RWPE1 (cell line): ENCODE results near the gene ETV6.

Experiments used
- CTCF ChIA-PET: fragments of 350-600 bp; sonication (Branson Sonifier 250); formaldehyde crosslinking; extraction: SDS; loops from one replicate; lab custom pipeline; 2021; lab: Yijun Ruan, JAX
- POLR2A ChIA-PET: fragments of 400-600 bp; formaldehyde crosslinking; extraction: SDS; loops from one replicate; lab custom pipeline; 2020; ENCODE audit warnings: antibody characterized with exemption; ENCODE audit not compliant: low non-redundant PET; lab: Yijun Ruan, JAX
- DNase-seq: peaks from one replicate; pipeline ENCODE4 v3.0.0; 2012; ENCODE audit warnings: low spot score
- H3K27ac ChIP-seq: fragments of 450-650 bp; 2 replicates; pipeline ENCODE4 v1.5.1; 2017
- TF ChIP-seq, protein P1 (sequence below): fragments of 450-650 bp; conservative IDR thresholded peaks from 2 replicates; pipeline ENCODE4 v1.5.1; 2017; ENCODE audit warnings: low read depth, mild to moderate bottlenecking

The ETV6 gene

DNA sequence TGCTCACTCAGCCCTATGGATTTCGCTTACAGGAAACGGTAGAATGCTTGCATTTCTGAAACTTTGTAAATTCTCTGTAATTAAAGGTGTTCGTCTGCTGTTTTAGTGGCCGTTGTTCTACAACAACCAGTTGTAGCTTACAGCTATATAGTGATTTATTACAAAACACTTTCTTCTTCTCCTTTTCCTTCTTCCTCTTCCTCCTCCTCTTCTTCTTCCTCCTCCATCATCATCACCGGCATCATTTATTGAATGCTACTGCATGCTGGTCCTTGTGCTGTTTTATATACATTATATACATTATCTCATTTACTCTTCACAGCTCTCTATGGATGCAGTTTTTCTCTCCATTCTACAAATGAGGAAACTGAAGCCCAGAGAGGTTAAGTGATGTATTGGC, 6.4 kb downstream of the ETV6 start:
- ChIA-PET POLR2A (no interaction called here), CTCF (no interaction called here)
- no peak overlapping the region for H3K27ac ChIP-seq
- no peak for DNase-seq
- TF ChIP-seq, protein P1, sequence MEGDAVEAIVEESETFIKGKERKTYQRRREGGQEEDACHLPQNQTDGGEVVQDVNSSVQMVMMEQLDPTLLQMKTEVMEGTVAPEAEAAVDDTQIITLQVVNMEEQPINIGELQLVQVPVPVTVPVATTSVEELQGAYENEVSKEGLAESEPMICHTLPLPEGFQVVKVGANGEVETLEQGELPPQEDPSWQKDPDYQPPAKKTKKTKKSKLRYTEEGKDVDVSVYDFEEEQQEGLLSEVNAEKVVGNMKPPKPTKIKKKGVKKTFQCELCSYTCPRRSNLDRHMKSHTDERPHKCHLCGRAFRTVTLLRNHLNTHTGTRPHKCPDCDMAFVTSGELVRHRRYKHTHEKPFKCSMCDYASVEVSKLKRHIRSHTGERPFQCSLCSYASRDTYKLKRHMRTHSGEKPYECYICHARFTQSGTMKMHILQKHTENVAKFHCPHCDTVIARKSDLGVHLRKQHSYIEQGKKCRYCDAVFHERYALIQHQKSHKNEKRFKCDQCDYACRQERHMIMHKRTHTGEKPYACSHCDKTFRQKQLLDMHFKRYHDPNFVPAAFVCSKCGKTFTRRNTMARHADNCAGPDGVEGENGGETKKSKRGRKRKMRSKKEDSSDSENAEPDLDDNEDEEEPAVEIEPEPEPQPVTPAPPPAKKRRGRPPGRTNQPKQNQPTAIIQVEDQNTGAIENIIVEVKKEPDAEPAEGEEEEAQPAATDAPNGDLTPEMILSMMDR: no peak

DNA sequence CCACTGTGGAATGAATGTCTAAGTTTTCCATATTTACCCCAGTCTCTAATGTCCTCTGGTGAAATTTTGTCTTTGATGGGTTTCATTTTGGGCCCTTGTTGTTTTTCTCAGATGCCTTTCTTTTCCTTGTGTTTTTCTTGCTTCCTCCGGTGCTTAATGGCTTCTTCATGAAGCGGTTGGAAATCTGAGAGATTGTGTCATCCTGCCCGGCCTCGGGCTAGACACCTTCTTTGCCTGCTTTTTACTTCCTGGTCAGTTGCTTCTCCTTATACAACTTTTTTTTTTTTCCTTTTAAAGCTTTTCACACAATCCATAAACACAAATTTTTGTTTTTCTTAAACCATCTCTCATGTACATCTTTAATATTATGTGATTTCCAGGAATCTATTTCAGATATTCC, 7.1 kb downstream of the ETV6 start:
- no peak overlapping the region for H3K27ac ChIP-seq
- CTCF ChIA-PET: interaction anchor here (1.0 kb wide), 1 partner anchor 377 kb away, joined by 4 read pairs; no protein-coding TSS in a partner anchor
- no peak for DNase-seq
- TF ChIP-seq, protein P1: no peak
- POLR2A ChIA-PET: no interaction called here

DNA sequence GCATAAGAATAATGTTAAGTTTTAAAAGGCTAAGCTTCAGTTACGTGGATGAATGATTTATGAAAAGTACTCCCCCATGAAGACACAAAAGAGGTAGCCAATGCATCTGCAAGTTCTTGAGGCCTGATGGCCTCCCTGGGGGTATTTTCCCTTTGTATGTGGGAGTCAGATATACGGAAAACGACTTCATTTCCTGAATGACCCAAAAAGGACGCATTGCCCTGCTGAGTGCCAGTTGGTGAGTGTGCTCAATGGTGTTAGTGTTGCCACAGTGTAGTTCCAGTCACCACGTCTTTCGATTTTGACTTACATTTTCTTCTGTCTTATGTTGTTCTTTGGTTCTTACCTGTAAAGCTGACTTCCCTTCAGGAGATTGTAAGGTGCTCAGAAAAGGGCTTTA, 8.0 kb downstream of the ETV6 start:
- CTCF ChIA-PET: interaction anchor here (1.0 kb wide), 1 partner anchor 376 kb away, joined by 4 read pairs; no protein-coding TSS in a partner anchor
- no peak for DNase-seq

DNA sequence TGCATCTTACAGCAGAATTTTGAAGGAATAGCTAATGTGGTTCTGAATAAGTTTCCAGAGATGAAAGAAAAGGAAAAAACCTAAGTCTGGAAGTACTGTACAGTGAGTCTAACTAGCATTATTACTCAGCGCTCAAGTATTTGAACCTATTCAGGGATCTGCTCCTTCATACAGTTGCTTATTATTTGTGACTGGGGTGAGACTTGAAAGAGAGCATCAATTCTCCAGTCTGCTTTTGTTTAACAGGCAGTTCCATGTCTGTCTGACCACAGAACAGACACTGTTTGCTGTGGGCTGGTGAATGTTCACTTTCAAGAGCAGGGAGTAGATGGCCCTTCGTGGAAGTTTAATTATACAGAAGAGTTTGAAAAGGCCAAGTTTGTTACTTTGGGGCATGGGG, 9.3 kb downstream of the ETV6 start:
- DNase-seq: no peak
- CTCF ChIA-PET: no interaction called here
- POLR2A ChIA-PET: no interaction called here
- no peak overlapping the region for H3K27ac ChIP-seq
- TF ChIP-seq, protein P1: no peak

More for the DNA sequence above, 8.0 kb downstream of the ETV6 start:
- POLR2A ChIA-PET: no interaction called here
- TF ChIP-seq, protein P1: no peak
- H3K27ac ChIP-seq: no peak overlapping the region

DNA sequence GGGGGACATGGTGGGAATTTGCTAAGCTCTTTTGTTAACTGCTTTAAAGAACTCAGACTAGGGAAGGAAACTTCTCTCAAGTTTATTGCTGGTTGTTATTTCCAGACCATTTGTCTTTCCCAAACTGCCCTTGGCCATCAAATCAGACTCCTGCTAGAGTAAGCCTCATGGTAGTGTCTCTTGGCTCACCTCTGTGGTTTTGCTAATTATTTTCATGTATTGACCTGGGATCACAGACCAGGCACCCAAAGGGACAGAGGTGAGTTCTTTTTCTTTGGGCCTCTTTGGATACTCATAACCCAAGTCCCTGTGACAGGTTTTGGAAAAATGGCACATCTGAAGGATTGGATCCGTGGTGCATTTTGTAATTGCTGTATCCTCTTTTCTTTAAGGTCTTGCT, 11.2 kb downstream of the ETV6 start:
- CTCF ChIA-PET: no interaction called here
- H3K27ac ChIP-seq: no peak overlapping the region
- POLR2A ChIA-PET: no interaction called here
- TF ChIP-seq, protein P1: no peak
- DNase-seq: no peak

DNA sequence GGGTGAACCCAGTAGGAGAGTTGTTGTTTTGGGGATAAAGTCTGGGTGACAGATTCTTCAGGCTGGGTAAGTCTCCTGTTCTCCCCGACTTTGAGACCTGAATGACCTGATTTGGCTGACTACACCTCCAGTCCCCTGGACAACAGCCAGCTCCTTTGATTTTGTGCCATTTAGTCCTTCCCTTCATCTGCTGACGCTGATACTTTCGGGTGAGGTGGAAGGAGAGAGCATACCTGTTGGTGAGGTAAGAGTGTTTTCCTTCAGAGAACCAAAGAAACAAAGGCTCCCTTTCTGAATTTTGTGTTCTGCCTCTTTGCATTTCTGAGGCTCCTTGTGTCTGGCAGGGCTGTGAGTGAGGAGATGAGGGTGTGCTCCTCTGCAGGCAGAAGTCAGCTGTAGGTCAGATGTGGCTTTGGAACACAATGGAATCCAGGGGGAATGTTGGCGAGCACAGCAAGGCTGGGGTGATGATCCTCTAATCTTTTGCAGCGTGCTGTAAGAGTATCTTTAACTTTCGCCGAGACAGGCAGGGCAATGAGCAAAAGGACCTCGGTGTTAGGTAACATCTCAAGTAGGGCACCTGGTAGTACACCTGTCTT, 12.1 kb downstream of the ETV6 start:
- ChIA-PET CTCF (no interaction called here), POLR2A (no interaction called here)
- H3K27ac ChIP-seq: no peak overlapping the region
- no peak for DNase-seq
- TF ChIP-seq, protein P1: no peak

DNA sequence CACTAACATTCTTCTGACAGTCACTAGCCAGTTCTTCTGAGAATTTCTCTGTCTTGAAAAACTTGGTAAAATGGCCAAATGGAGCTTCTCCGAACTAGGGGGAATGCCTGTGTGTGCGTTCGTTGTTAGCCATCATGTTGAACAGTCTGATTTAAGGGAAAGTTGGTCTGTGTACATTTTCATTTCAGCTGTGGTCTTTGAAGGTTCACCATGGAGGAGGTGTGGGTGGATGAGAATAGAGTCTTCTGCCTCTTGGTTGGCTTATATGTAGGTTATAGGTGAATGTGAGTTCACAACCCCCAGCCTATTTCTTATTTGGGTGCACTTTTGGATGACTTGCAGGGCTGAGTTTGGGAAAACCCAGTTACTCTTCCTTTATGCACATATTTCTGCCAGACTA, 12.9 kb downstream of the ETV6 start:
- ChIA-PET CTCF (no interaction called here), POLR2A (no interaction called here)
- no peak for DNase-seq
- H3K27ac ChIP-seq: no peak overlapping the region
- TF ChIP-seq, protein P1: no peak
